ENCODE data around the gene CA5A. TPM values are rescaled to one million over a fixed set of nuclear protein-coding genes. Genes with fewer than 3 reads are reported as not detected.
"Not testable (repeated sequence)": the region's sequence is repeated elsewhere in the genome, so short reads cannot be mapped to it uniquely, and the experiment has no call there.

The CA5A gene
- total RNA-seq, 4 donors from 2014 or later: not detected

- H3K4me3 ChIP-seq: no peak overlapping the region
- whole genome bisulfite sequencing, 2 donors (ENCODE audit: low coverage in 1 of 2): 82% methylated on average over 4 of the region's 10 CpGs; no CpG with 5 or more reads in 1 of the 2 donors
- no peaks in the 10 kb centered on the region for H3K36me3 ChIP-seq
- H3K9me3 ChIP-seq: no peaks in the 10 kb centered on the region
- no peak overlapping the region for H3K27ac ChIP-seq
- peaks cover 0 to 19% (median 0%) of the 10 kb centered on the region in 3 donors for H3K4me1 ChIP-seq
- no peak for ATAC-seq
- peaks cover 6% of the 10 kb centered on the region for H3K27me3 ChIP-seq
- TF ChIP-seq EP300 (IDR thresholded peaks at IDR 0.05): no peak
- TF ChIP-seq POLR2AphosphoS5 (IDR thresholded peaks at IDR 0.05): no peak
- no peak for TF ChIP-seq CTCF (IDR thresholded peaks at IDR 0.05)
- no peak for TF ChIP-seq POLR2A (IDR thresholded peaks at IDR 0.05)
Measured at GRCh38 chr16:87895641-87896141, 40.6 kb downstream of the CA5A start.

GRCh38 chr16:87894005-87894404, 42.3 kb downstream of the CA5A start:
- H3K4me3 ChIP-seq, H3K9me3 ChIP-seq, H3K36me3 ChIP-seq, H3K27me3 ChIP-seq: not testable (repeated sequence)
- H3K4me1 ChIP-seq: peaks cover 0 to 19% (median 0%) of the 10 kb centered on the region in 3 donors
- H3K27ac ChIP-seq: peak overlapping the region in 3 of 4 donors; percentile 27 to 57 (median 42)
- 40 to 60% methylated on average over 1 to 3 of the region's 4 CpGs for WGBS, 2 donors (ENCODE audit: low coverage in 1 of 2)
- peak; percentile 57 for ATAC-seq

GRCh38 chr16:87891764-87892163, 44.6 kb downstream of the CA5A start:
- no peak overlapping the region for H3K4me3 ChIP-seq
- H3K27me3 ChIP-seq: no peaks in the 10 kb centered on the region
- H3K9me3 ChIP-seq: peaks cover 0 to 5% (median 0%) of the 10 kb centered on the region in 3 donors
- peaks cover 0 to 19% (median 0%) of the 10 kb centered on the region in 3 donors for H3K4me1 ChIP-seq
- no peak for ATAC-seq
- H3K27ac ChIP-seq: no peak overlapping the region
- H3K36me3 ChIP-seq: no peaks in the 10 kb centered on the region
- TF ChIP-seq CTCF (IDR thresholded peaks at IDR 0.05) (no peak), EP300 (IDR thresholded peaks at IDR 0.05) (no peak), POLR2A (IDR thresholded peaks at IDR 0.05) (no peak), POLR2AphosphoS5 (IDR thresholded peaks at IDR 0.05) (no peak)
- 86% methylated on average over 5 of the region's 21 CpGs; no CpG with 5 or more reads in 1 of the 2 donors for WGBS, 2 donors (ENCODE audit: low coverage in 1 of 2)

- not testable (repeated sequence) for ATAC-seq, H3K4me3 ChIP-seq, H3K27ac ChIP-seq, H3K9me3 ChIP-seq, H3K27me3 ChIP-seq, H3K36me3 ChIP-seq
- WGBS, 2 donors (ENCODE audit: low coverage in 1 of 2): 87 to 96% methylated on average over 9 to 10 of the region's 10 CpGs
- H3K4me1 ChIP-seq: peaks cover 0 to 19% (median 0%) of the 10 kb centered on the region in 3 donors
Measured at GRCh38 chr16:87889762-87890161, 46.6 kb downstream of the CA5A start.

GRCh38 chr16:87888346-87888745, 48.0 kb downstream of the CA5A start:
- H3K36me3 ChIP-seq, H3K4me1 ChIP-seq, H3K27ac ChIP-seq, H3K9me3 ChIP-seq, H3K4me3 ChIP-seq, ATAC-seq: not testable (repeated sequence)
- peaks cover 16% of the 10 kb centered on the region for H3K27me3 ChIP-seq
- WGBS, 2 donors (ENCODE audit: low coverage in 1 of 2): no CpG with 5 or more reads among the region's 7 CpGs

GRCh38 chr16:87887931-87888330, 48.4 kb downstream of the CA5A start:
- H3K4me3 ChIP-seq, H3K9me3 ChIP-seq, H3K36me3 ChIP-seq, H3K4me1 ChIP-seq, H3K27ac ChIP-seq, ATAC-seq: not testable (repeated sequence)
- WGBS, 2 donors (ENCODE audit: low coverage in 1 of 2): 67 to 69% methylated on average over 4 to 6 of the region's 8 CpGs
- peaks cover 18% of the 10 kb centered on the region for H3K27me3 ChIP-seq

- H3K4me3 ChIP-seq, H3K36me3 ChIP-seq, H3K9me3 ChIP-seq, H3K4me1 ChIP-seq, ATAC-seq, H3K27ac ChIP-seq: not testable (repeated sequence)
- peaks cover 43% of the 10 kb centered on the region for H3K27me3 ChIP-seq
- 40 to 66% methylated on average over 1 to 6 of the region's 8 CpGs for WGBS, 2 donors (ENCODE audit: low coverage in 1 of 2)
Measured at GRCh38 chr16:87885371-87885967, 50.9 kb downstream of the CA5A start.

Measured in gastroesophageal sphincter (tissue), 4 donors.